SK-N-MC (cell line): Measurements from ENCODE around the gene DLGAP1.

ENCODE experiments used
- EZH2 ChIP-seq: fragments of 200-600 bp; sonication (generic); IDR thresholded peaks from one replicate; pipeline ENCODE4 v1.6.1; 2017; ENCODE audit warnings: antibody characterized with exemption
- POLR2AphosphoS5 ChIP-seq: IDR thresholded peaks from 2 replicates; pipeline ENCODE4 v1.6.1; 2012; ENCODE audit warnings: mild to moderate bottlenecking, low read depth, low read length, borderline replicate concordance

DNA sequence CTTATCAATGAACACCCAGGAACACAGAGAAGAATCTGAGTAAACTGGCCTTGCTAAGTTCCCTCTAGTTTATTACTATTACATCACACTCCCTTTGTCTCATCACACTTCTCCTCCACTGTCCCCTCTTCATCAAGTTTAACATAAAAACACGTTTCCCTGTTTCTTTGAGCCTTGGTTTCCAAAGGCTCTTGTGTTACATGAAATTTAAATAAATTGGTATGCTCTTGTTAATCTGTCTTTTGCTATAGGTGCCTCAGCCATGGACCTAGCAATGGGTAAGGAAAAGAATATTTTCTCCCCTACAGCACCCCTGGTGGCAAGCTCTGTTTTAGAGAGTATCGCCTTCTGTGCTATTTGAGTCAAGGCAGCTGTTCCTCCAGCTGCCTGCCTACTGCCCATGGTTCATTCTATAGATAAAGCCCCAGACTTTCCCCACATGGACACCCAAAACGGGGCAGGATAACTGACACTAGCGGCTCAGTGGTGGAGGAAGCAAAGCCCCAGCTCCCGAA lies 973.4 kb downstream of the DLGAP1 start:
- TF ChIP-seq EZH2 = no peak
- TF ChIP-seq POLR2AphosphoS5 = no peak
